Measurements from ENCODE around the gene MRPS10.
"Not testable (repeated sequence)": the region's sequence is repeated elsewhere in the genome, so short reads cannot be mapped to it uniquely, and the experiment has no call there.

Gene MRPS10

DNA sequence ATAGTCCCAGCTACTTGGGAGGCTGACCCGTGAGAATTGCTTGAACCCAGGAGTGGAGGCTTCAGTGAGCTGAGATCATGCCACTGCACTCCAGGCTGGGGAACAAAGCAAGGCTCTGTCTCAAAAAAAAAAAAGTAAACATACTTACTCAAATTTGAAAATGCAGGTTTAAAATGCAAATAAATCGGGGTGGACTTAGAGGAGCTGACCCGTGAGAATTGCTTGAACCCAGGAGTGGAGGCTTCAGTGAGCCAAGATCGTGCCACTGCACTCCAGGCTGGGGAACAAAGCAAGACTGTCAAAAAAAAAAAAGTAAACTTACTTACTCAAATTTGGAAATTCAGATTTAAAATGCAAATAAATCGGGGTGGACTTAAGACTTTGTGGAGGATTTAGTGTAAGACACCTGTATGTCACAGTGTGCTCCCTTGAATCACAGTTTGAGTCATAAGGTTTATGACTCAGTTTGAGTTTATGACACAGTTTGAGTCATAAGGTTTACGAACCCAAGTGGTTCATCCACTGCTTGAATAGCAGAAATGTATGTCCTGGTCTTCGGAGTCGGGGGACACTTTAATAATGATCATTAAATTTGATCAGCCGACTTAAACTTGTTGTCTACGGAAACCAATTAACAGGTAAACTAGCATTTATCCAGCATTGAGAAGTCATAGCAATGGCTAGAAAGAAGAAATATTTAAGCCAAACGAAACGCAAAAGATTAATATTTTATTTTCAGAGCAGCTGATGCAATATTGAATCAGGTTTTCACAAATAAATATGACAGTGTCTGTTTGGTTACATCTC, 6.8 kb upstream of the MRPS10 start:
- Histone ChIP-seq H3K9me3 (ENCODE audit: low read length) (no peaks in the 10 kb centered on the region), H3K36me3 (ENCODE audit: insufficient read depth, low read length) (no peaks in the 10 kb centered on the region), H3K4me3 (ENCODE audit: low read depth in 1 of 2, low read length in 2 of 2) (no peak overlapping the region), H3K9ac (ENCODE audit: low read length) (no peak overlapping the region), H3K4me1 (ENCODE audit: insufficient read depth, low read length) (no peaks in the 10 kb centered on the region), H3K27ac (ENCODE audit: low read depth, low read length) (no peak overlapping the region), H3K27me3 (ENCODE audit: control insufficient read depth in 1 of 2, insufficient read depth in 2 of 2, low read length in 2 of 2) (no peaks in the 10 kb centered on the region)

DNA sequence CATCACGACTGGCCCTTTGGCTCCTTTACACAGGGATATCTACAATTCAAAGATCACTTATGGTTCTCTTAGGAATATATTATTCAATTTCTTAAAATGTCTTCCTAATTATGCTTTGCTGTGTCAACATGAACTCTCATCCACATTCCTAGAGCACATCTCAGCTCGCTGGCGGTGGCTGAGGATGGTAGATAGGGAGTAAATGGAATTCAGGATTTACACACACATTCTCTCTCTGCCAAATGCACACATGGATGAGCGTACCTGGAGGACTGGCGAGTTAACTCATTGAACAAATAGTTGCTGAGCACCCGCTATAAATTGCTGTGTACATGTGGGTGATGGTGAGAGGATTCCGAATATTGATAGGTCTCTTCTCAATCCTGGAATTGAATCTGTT, 4.8 kb upstream of the MRPS10 start:
- H3K27ac ChIP-seq (ENCODE audit: low read depth, low read length) = no peak overlapping the region
- no peaks in the 10 kb centered on the region for H3K36me3 ChIP-seq (ENCODE audit: insufficient read depth, low read length)
- no peak overlapping the region for H3K9ac ChIP-seq (ENCODE audit: low read length)
- no peaks in the 10 kb centered on the region for H3K27me3 ChIP-seq (ENCODE audit: control insufficient read depth in 1 of 2, insufficient read depth in 2 of 2, low read length in 2 of 2)
- no peaks in the 10 kb centered on the region for H3K4me1 ChIP-seq (ENCODE audit: insufficient read depth, low read length)
- H3K9me3 ChIP-seq (ENCODE audit: low read length) = no peaks in the 10 kb centered on the region
- no peak overlapping the region for H3K4me3 ChIP-seq (ENCODE audit: low read depth in 1 of 2, low read length in 2 of 2)

DNA sequence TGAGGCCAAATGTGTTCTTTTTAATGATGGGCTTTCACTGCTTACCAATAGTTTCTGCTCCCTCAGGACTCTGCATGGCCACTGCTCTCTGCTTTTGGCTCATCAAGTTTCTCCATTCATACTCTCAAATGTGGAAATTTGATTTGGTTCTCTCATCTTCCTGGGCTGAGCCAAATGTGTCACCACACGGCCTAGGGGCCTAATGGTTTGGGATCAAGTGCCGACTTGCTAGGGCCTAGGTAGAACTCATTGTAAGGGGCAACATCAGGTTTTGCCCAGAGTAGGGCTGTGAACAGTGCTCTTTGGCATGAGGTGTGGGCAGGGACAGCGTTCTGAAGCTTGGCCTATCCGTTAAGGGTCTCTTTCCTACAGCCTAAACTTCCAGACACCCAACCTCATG, 3.9 kb upstream of the MRPS10 start:
- H3K27ac ChIP-seq (ENCODE audit: low read depth, low read length) = no peak overlapping the region
- no peaks in the 10 kb centered on the region for H3K27me3 ChIP-seq (ENCODE audit: control insufficient read depth in 1 of 2, insufficient read depth in 2 of 2, low read length in 2 of 2)
- no peaks in the 10 kb centered on the region for H3K36me3 ChIP-seq (ENCODE audit: insufficient read depth, low read length)
- H3K9me3 ChIP-seq (ENCODE audit: low read length) = no peaks in the 10 kb centered on the region
- peaks cover 4% of the 10 kb centered on the region for H3K4me1 ChIP-seq (ENCODE audit: insufficient read depth, low read length)
- H3K4me3 ChIP-seq (ENCODE audit: low read depth in 1 of 2, low read length in 2 of 2) = no peak overlapping the region
- no peak overlapping the region for H3K9ac ChIP-seq (ENCODE audit: low read length)

DNA sequence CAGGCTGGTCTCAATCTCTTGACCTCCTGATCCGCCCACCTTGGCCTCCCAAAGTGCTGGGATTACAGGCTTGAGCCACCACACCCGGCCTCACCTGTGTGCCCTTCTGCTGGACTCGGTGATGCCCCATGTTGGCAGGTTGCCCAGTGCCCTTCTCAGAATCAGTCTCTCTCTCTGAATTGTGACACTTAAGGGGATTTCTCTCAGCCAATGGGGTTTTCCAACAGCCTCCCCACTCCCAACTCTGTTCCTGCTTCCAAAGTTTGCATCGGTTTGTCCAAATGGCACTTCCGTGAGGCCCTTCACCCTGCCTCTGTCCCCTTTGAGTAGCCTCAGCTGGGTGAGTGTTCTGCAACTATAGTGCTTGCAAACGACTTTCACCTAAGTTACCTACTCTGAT, 3.1 kb upstream of the MRPS10 start:
- Histone ChIP-seq H3K27ac (ENCODE audit: low read depth, low read length) (no peak overlapping the region), H3K4me3 (ENCODE audit: low read depth in 1 of 2, low read length in 2 of 2) (no peak overlapping the region), H3K27me3 (ENCODE audit: control insufficient read depth in 1 of 2, insufficient read depth in 2 of 2, low read length in 2 of 2) (no peaks in the 10 kb centered on the region), H3K36me3 (ENCODE audit: insufficient read depth, low read length) (no peaks in the 10 kb centered on the region), H3K9me3 (ENCODE audit: low read length) (no peaks in the 10 kb centered on the region), H3K4me1 (ENCODE audit: insufficient read depth, low read length) (peaks cover 7% of the 10 kb centered on the region), H3K9ac (ENCODE audit: low read length) (no peak overlapping the region)

DNA sequence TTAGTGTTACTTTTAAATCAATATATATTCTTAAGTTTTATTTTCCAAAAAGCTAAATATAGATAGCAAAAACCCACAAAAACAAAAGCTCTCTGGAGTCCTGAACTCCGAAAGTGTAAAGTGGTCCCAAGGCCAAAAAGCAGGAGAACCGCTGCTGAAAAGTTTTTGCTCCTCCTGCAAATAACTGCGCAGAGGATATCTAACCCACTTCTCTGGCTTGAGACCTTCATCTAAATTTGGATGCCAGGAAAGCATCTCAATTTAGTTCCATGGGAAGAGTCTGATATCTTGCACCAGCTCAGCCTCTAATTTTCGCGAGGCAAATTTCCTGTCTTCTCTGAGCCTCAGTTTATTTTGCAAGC, 523 bp downstream of the MRPS10 start:
- Histone ChIP-seq H3K4me1 (ENCODE audit: insufficient read depth, low read length) (peaks cover 13% of the 10 kb centered on the region), H3K36me3 (ENCODE audit: insufficient read depth, low read length) (peaks cover 17% of the 10 kb centered on the region), H3K27me3 (ENCODE audit: control insufficient read depth in 1 of 2, insufficient read depth in 2 of 2, low read length in 2 of 2) (no peaks in the 10 kb centered on the region), H3K4me3 (ENCODE audit: low read depth in 1 of 2, low read length in 2 of 2) (peak overlapping the region; percentile 74 to 83), H3K27ac (ENCODE audit: low read depth, low read length) (peak overlapping the region; percentile 91), H3K9ac (ENCODE audit: low read length) (peak overlapping the region; percentile 70), H3K9me3 (ENCODE audit: low read length) (no peaks in the 10 kb centered on the region)

DNA sequence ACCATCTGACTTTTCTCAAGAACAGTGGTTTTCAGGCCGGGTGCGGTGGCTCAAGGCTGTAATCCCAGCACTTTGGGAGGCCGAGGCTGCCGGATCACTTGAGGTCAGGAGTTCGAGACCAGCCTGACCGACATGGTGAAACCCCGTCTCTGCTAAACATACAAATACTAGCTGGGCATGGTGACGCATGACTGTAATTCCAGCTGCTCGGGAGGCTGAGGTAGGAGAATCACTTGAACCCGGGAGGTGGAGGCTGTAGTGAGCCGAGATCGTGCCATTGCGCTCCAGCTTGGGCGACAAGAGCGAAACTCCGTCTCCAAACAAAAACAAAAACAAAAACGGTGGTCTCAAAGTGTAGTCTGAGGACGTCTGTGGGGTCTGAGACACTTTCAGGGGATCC, 1.2 kb downstream of the MRPS10 start:
- H3K27me3 ChIP-seq (ENCODE audit: control insufficient read depth in 1 of 2, insufficient read depth in 2 of 2, low read length in 2 of 2); H3K9ac ChIP-seq (ENCODE audit: low read length); H3K27ac ChIP-seq (ENCODE audit: low read depth, low read length); H3K9me3 ChIP-seq (ENCODE audit: low read length): not testable (repeated sequence)
- H3K4me1 ChIP-seq (ENCODE audit: insufficient read depth, low read length) = peaks cover 13% of the 10 kb centered on the region
- H3K4me3 ChIP-seq (ENCODE audit: low read depth in 1 of 2, low read length in 2 of 2) = peak overlapping the region in 1 of 2 donors; percentile 83
- H3K36me3 ChIP-seq (ENCODE audit: insufficient read depth, low read length) = peaks cover 23% of the 10 kb centered on the region

DNA sequence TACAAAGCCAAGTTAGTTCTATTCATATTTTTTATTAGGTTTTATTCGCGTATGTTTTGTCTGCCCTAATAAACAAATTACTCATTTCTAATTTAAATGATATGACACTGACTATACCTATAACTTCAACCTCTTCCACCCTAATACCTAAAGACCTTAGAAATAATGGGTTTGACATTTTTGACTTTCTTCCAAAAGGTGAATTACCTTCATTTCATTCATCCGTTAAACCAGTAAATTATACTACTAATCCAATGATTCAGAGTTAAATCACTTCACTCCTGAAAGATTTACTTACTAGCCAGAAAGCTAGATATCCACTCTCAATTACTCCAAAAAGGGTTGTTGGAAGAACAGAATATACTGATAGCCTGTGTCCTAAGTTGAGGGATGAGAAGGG, 5.2 kb downstream of the MRPS10 start:
- H3K9me3 ChIP-seq (ENCODE audit: low read length) = no peaks in the 10 kb centered on the region
- H3K4me3 ChIP-seq (ENCODE audit: low read depth in 1 of 2, low read length in 2 of 2) = no peak overlapping the region
- H3K36me3 ChIP-seq (ENCODE audit: insufficient read depth, low read length) = peaks cover 60% of the 10 kb centered on the region
- H3K9ac ChIP-seq (ENCODE audit: low read length) = no peak overlapping the region
- H3K4me1 ChIP-seq (ENCODE audit: insufficient read depth, low read length) = peaks cover 13% of the 10 kb centered on the region
- no peaks in the 10 kb centered on the region for H3K27me3 ChIP-seq (ENCODE audit: control insufficient read depth in 1 of 2, insufficient read depth in 2 of 2, low read length in 2 of 2)
- H3K27ac ChIP-seq (ENCODE audit: low read depth, low read length) = no peak overlapping the region

DNA sequence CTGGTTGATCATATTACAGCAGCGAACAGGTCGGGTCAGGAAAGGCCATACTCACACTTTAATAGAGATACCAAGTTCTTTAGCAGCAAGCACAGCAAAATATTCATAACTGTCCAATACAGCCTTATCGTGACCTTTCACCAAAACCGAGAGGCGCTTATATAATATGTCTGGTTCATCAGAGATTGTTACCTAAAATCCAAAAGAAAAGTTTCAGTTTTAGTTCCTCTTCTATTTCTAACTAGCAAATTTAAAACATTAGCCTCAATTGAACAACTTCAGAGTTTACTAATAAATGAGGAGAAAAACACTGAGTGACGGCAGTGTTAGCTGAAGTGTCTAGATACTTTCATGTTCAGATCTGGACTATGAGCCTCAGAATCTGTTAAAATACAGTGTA, 5.9 kb downstream of the MRPS10 start:
- H3K36me3 ChIP-seq (ENCODE audit: insufficient read depth, low read length) = peaks cover 62% of the 10 kb centered on the region
- H3K4me1 ChIP-seq (ENCODE audit: insufficient read depth, low read length) = peaks cover 11% of the 10 kb centered on the region
- no peaks in the 10 kb centered on the region for H3K27me3 ChIP-seq (ENCODE audit: control insufficient read depth in 1 of 2, insufficient read depth in 2 of 2, low read length in 2 of 2)
- H3K27ac ChIP-seq (ENCODE audit: low read depth, low read length) = no peak overlapping the region
- no peak overlapping the region for H3K4me3 ChIP-seq (ENCODE audit: low read depth in 1 of 2, low read length in 2 of 2)
- no peaks in the 10 kb centered on the region for H3K9me3 ChIP-seq (ENCODE audit: low read length)
- no peak overlapping the region for H3K9ac ChIP-seq (ENCODE audit: low read length)

DNA sequence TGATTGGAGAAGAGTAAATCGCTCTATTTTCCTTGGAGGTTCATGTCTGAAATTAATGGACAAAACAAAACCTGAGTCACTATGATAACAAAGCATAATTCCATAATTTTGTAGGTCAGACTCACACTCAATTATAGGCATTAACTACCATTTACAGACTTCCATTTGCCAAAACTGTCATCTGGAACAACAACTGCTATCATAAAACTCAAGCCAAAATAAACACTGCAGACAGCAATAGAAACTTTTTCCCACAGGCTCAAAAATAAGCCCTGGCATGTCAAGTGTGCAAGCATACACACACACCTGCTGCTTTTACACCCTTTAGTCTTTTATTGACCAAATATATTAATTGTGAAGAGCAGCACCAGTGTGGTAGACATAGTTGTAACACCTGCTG, 7.1 kb downstream of the MRPS10 start:
- peaks cover 67% of the 10 kb centered on the region for H3K36me3 ChIP-seq (ENCODE audit: insufficient read depth, low read length)
- no peaks in the 10 kb centered on the region for H3K9me3 ChIP-seq (ENCODE audit: low read length)
- H3K4me1 ChIP-seq (ENCODE audit: insufficient read depth, low read length) = peaks cover 6% of the 10 kb centered on the region
- no peak overlapping the region for H3K27ac ChIP-seq (ENCODE audit: low read depth, low read length)
- H3K4me3 ChIP-seq (ENCODE audit: low read depth in 1 of 2, low read length in 2 of 2) = no peak overlapping the region
- no peaks in the 10 kb centered on the region for H3K27me3 ChIP-seq (ENCODE audit: control insufficient read depth in 1 of 2, insufficient read depth in 2 of 2, low read length in 2 of 2)
- H3K9ac ChIP-seq (ENCODE audit: low read length) = no peak overlapping the region

DNA sequence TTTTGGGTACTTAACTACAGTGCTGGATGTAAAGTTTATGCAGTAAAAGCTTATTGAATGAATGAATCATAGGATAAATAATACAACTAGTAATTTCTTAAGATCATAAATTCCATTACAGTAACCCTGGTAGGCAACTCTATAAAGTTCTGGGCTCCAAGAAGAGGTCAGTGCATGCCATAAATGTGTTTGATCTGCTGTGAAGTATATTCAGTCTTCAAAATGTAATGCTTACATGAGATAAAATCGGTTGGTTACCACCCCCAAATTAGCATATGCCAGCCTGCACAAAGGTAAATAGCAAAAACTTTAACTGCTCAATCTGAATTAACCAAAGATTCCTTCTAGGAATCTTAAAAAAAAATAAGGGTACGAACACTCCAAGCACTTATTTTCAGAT, 10.1 kb downstream of the MRPS10 start:
- peaks cover 63% of the 10 kb centered on the region for H3K36me3 ChIP-seq (ENCODE audit: insufficient read depth, low read length)
- H3K27me3 ChIP-seq (ENCODE audit: control insufficient read depth in 1 of 2, insufficient read depth in 2 of 2, low read length in 2 of 2); H3K27ac ChIP-seq (ENCODE audit: low read depth, low read length); H3K9ac ChIP-seq (ENCODE audit: low read length); H3K4me1 ChIP-seq (ENCODE audit: insufficient read depth, low read length); H3K4me3 ChIP-seq (ENCODE audit: low read depth in 1 of 2, low read length in 2 of 2); H3K9me3 ChIP-seq (ENCODE audit: low read length): not testable (repeated sequence)

DNA sequence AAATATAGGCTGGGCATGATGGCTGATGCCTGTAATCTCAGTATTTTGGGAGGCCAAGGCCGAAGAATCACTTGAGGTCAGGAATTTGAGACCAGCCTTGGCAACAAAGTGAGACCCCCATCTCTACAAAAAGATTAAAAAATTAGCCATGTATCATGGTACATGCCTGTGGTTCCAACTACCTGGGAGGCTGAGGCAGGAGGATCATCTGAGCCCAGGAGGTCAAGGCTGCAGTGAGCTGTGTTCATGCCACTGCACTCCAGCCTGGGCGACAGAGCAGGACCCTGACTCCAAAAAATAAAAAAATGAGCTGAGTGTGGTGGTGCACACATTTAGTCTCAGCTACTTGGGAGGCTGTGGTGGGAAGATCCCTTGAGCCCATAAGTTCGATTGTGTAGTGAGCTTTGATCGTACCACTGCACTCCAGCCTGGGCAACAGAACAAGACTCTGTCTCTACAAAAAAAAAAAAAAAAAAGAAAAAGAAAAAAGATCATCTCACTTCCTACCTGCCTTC, 12.8 kb downstream of the MRPS10 start:
- Histone ChIP-seq H3K36me3 (ENCODE audit: insufficient read depth, low read length) (peaks cover 40% of the 10 kb centered on the region), H3K4me1 (ENCODE audit: insufficient read depth, low read length) (peaks cover 9% of the 10 kb centered on the region), H3K27me3 (ENCODE audit: control insufficient read depth in 1 of 2, insufficient read depth in 2 of 2, low read length in 2 of 2) (no peaks in the 10 kb centered on the region), H3K27ac (ENCODE audit: low read depth, low read length) (no peak overlapping the region), H3K9ac (ENCODE audit: low read length) (no peak overlapping the region), H3K4me3 (ENCODE audit: low read depth in 1 of 2, low read length in 2 of 2) (no peak overlapping the region), H3K9me3 (ENCODE audit: low read length) (no peaks in the 10 kb centered on the region)

DNA sequence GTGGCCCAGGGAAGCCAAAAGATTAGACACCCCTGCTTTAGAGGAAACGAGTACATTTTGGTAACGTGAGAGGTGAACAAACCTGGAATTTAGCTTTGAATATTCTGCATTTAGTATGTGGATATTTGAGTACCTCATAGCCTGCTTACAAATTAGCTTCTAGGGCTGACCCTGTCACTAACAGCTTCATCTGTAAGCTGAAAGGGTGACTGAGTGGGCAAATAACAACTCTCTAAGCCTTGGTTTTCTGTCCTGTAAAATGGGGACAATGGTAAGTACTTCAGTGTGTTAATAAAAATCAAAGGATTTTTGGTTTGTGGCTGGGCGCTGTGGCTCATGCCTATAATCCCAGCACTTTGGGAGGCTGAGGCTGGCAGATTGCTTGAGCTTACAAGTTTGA, 14.5 kb downstream of the MRPS10 start:
- H3K4me3 ChIP-seq (ENCODE audit: low read depth in 1 of 2, low read length in 2 of 2) = no peak overlapping the region
- H3K9ac ChIP-seq (ENCODE audit: low read length) = no peak overlapping the region
- no peaks in the 10 kb centered on the region for H3K27me3 ChIP-seq (ENCODE audit: control insufficient read depth in 1 of 2, insufficient read depth in 2 of 2, low read length in 2 of 2)
- H3K36me3 ChIP-seq (ENCODE audit: insufficient read depth, low read length) = peaks cover 24% of the 10 kb centered on the region
- no peaks in the 10 kb centered on the region for H3K9me3 ChIP-seq (ENCODE audit: low read length)
- H3K4me1 ChIP-seq (ENCODE audit: insufficient read depth, low read length) = peaks cover 9% of the 10 kb centered on the region
- no peak overlapping the region for H3K27ac ChIP-seq (ENCODE audit: low read depth, low read length)
